Stimulated activated CD8-positive, alpha-beta memory T cell treated with anti-CD3 and anti-CD28 coated beads, Interleukin-15, amount 100 ng/mL, for 1 hour (primary cell): ENCODE results near the gene ARHGAP45.

Source experiments
- DNase-seq: peaks from one replicate; pipeline ENCODE4 v3.0.0-alpha.2; 2020; ENCODE audit warnings: low read depth

The ARHGAP45 gene

GRCh38 chr19:1039646-1040475, 27.1 kb upstream of the ARHGAP45 start, which contains the start of gene ABCA7:
ABCA7 (plus strand) TSS chr19:1040107; CDS start chr19:1041362, 1,255 bp downstream.
- peak; percentile 100 for DNase-seq

- peak; percentile 83 for DNase-seq
Observed at GRCh38 chr19:1040476-1041271, 26.3 kb upstream of the ARHGAP45 start.

DNA sequence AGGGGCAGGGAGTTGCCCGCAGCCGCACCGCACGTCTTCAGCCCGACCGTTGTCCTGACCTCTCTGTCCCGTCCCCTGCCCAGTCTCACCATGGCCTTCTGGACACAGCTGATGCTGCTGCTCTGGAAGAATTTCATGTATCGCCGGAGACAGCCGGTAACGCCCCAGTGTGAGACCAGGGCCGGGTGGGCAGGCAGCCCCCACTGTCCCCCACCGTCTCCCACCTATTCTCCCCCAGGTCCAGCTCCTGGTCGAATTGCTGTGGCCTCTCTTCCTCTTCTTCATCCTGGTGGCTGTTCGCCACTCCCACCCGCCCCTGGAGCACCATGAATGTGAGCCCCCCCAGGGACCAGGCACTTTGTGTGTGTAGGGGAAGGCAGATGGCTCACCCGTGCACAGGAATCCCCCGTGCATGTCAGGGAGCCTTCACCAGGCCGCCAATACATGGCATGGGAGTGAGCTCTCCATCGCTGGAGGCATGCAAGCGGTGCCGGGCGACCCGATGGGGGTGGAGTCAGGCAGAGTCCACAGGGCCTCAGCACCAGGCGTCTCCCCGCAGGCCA, 25.6 kb upstream of the ARHGAP45 start:
- DNase-seq: no peak

GRCh38 chr19:1041835-1042685, 24.9 kb upstream of the ARHGAP45 start:
- no peak for DNase-seq

DNA sequence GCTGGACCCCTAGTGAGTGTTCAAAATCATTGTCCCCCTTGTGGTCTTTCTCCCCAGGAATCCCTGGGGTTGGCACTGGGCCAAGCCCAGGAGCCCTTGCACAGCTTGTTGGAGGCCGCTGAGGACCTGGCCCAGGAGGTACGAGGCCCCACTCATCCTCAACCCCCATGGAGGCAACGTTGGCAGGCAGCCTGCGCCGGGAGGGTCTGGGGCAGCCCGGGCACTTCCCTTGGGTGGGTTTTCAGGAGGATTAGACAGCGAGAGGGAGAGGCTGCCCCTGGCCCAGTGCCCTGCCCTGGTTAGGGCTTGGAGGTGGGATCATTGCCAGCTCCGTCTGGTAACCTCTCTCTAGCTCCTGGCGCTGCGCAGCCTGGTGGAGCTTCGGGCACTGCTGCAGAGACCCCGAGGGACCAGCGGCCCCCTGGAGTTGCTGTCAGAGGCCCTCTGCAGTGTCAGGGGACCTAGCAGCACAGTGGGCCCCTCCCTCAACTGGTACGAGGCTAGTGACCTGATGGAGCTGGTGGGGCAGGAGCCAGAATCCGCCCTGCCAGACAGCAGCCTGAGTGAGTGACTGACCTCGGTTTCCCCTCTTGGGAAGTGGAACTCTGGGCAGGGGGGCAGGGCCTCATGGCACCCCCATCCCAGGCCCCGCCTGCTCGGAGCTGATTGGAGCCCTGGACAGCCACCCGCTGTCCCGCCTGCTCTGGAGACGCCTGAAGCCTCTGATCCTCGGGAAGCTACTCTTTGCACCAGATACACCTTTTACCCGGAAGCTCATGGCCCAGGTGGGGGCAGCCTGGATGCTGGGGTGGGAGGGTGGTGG, 24.1 kb upstream of the ARHGAP45 start:
- no peak for DNase-seq

DNA sequence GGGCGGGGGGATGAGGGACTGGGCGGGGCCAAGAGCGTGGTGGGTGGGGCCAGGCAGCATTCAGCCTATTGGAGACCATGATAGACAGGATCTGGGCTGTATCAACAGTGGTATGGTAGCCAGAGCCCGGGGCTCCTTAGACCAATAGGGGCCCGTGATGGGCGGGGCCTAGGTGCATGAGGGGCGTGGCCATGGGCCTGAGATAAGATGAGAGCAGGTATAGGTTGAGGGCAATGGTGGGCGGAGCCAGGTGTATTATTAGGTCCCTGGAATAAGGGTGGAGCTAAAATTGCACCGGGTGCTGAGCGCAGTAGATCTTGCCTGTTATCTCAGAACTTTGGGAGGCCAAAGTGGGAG, 21.7 kb upstream of the ARHGAP45 start:
- DNase-seq: no peak

GRCh38 chr19:1046117-1046626, 20.8 kb upstream of the ARHGAP45 start:
- no peak for DNase-seq

DNA sequence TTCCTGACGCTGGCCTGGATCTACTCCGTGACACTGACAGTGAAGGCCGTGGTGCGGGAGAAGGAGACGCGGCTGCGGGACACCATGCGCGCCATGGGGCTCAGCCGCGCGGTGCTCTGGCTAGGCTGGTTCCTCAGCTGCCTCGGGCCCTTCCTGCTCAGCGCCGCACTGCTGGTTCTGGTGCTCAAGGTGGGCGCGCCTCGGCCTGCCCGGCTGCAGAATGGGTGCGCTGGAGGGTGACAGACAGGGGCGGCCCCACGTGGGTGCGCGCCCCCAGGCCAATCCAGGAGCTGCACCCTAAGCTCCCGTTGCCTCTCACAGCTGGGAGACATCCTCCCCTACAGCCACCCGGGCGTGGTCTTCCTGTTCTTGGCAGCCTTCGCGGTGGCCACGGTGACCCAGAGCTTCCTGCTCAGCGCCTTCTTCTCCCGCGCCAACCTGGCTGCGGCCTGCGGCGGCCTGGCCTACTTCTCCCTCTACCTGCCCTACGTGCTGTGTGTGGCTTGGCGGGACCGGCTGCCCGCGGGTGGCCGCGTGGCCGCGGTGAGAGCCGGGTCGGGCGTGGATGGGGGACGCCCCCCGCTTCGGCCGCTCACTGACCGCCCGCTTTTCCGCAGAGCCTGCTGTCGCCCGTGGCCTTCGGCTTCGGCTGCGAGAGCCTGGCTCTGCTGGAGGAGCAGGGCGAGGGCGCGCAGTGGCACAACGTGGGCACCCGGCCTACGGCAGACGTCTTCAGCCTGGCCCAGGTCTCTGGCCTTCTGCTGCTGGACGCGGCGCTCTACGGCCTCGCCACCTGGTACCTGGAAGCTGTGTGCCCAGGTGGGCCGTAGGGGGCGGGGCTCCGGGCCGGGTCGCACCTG, 19.9 kb upstream of the ARHGAP45 start:
- DNase-seq: no peak

DNA sequence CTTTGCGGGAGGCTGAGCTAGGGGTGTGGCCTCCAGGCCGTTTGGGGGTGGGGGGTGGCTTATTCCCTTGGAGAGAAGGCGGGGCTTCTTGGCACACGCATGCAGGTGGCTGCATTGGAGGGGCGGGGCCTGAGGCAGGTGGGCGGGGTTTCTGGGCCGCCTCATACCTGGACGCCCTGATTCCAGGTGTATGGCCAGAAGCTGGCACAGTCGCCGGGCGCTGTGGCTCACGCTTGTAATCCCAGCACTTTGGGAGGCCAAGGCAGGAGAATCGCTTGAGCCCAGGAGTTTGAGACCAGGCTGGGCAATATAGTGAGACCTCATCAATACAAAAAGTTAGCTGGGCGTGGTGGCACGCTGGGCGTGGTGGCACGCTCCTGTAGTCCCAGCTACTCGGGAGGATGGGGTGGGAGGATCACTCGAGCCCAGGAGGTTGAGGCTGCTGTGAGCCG, 19.2 kb upstream of the ARHGAP45 start:
- no peak for DNase-seq

GRCh38 chr19:1049106-1049505, 17.9 kb upstream of the ARHGAP45 start:
- DNase-seq: no peak

- DNase-seq: no peak
Observed at GRCh38 chr19:1049800-1050199, 17.2 kb upstream of the ARHGAP45 start.

GRCh38 chr19:1050989-1051788, 15.8 kb upstream of the ARHGAP45 start:
- DNase-seq: no peak

DNA sequence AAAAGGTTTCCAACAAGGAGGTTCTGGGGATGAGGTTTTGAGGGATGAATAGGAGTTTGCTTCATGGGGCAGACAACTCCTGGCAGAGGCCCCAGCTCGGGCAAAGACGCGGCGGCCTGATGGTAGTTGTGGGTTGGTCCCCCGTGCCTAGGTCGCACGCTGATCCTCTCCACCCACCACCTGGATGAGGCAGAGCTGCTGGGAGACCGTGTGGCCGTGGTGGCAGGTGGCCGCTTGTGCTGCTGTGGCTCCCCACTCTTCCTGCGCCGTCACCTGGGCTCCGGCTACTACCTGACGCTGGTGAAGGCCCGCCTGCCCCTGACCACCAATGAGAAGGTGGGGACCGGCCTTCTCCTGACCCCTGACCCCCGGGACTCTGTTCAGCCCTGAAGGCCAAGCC, 15.2 kb upstream of the ARHGAP45 start:
- no peak for DNase-seq

DNA sequence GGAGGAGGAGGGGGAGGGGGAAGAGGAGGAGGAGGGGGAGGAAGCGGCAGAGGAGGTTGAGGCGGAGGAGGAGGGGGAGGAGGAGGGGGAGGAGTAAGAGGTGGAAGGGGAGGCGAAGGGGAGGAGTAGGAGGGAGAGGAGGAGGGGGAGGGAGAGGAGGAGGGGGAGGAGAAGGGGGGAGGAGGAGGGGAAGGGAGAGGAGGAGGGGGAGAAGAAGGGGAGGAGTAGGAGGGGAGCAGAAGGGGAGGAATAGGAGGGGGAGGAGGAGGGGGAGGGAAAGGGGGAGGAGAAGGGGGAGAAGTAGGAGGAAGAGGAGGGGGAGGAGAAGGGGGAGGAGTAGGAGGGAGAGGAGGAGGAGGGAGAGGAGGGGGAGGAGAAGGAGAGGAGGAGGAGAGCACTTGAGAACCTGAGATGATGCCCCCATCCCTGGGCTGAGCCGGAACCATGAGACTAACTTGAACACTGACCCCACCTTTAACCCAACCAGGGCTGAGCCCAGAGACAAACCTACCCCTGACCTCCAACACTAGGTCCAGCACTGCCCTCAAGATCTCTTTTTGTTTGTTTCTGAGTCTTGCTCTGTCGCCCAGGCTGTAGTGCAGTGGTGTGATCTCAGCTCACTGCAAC, 14.5 kb upstream of the ARHGAP45 start:
- no peak for DNase-seq

GRCh38 chr19:1053176-1054101, 13.5 kb upstream of the ARHGAP45 start:
- no peak for DNase-seq

DNA sequence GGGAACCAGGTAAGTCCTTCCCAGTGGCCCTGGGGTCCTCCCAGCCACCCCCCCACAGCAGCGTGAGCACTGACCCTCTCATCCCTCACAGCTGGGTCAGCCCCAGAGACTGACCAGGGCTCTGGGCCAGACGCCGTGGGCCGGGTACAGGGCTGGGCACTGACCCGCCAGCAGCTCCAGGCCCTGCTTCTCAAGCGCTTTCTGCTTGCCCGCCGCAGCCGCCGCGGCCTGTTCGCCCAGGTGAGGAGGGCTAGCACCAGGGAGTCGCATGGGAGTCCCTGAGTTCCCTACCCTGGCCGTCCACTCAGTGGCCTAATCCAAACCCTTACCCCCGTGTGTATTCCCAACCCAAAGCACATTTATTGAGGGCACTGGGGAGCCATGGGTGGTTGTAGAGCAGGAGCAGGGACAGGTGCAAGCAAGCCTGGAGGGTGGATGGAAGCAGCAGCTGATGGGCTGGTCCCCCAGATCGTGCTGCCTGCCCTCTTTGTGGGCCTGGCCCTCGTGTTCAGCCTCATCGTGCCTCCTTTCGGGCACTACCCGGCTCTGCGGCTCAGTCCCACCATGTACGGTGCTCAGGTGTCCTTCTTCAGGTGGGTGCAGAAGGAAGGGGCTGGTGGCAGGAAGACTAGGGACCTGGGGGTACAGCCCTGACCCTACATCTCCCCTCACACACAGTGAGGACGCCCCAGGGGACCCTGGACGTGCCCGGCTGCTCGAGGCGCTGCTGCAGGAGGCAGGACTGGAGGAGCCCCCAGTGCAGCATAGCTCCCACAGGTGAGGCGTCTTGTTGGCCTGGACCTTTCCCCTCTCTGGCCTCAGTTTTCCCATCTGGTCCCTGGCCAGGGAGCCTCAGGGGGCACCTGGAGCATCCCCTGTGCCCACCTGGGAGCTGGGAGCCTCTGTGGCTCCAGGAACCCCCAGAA, 12.6 kb upstream of the ARHGAP45 start:
- DNase-seq: no peak
